HepG2 (cell line): ENCODE measurements around the gene KRI1. TPM values are rescaled to one million over a fixed set of nuclear protein-coding genes. Genes with fewer than 3 reads are reported as not detected.

ENCODE experiments used
- ATF7 ChIP-seq, 2 experiments: fragments of 450-650 bp in 1 of 2; sonication (generic) in 1 of 2; formaldehyde crosslinking in 1 of 2; IDR thresholded peaks; 2 replicates each; pipeline versions ENCODE4 v1.4.0 to v1.6.1; 2016 to 2020; ENCODE audit warnings: antibody characterized with exemption in 1 of 2, mild to moderate bottlenecking in 1 of 2, missing genetic modification reagents in 1 of 2
- CBX5 ChIP-seq: sonication (generic); formaldehyde crosslinking; IDR thresholded peaks from 2 replicates; pipeline ENCODE4 v1.4.0; 2020; ENCODE audit warnings: missing genetic modification reagents, borderline replicate concordance
- CREB1 ChIP-seq, 2 experiments: fragments of 450-650 bp in 1 of 2; IDR thresholded peaks; 2 replicates each; pipeline ENCODE4 v1.6.1; 2016 to 2017; ENCODE audit warnings: control low read depth in 1 of 2, mild to moderate bottlenecking in 1 of 2, missing compliant biosample characterization in 1 of 2, missing genetic modification characterization in 1 of 2
- GTF3A ChIP-seq: sonication (generic); formaldehyde crosslinking; conservative IDR thresholded peaks from 2 replicates; pipeline ENCODE4 v1.4.0; 2020; ENCODE audit warnings: mild to moderate bottlenecking, missing genetic modification reagents
- HES4 ChIP-seq: sonication (generic); formaldehyde crosslinking; IDR thresholded peaks from 2 replicates; pipeline ENCODE4 v1.9.0; 2021; ENCODE audit warnings: mild to moderate bottlenecking, missing genetic modification reagents, borderline replicate concordance
- JUND ChIP-seq: sonication (generic); formaldehyde crosslinking; IDR thresholded peaks from 2 replicates; pipeline ENCODE4 v1.8.0; 2022; ENCODE audit warnings: mild to moderate bottlenecking, missing genetic modification reagents
- MYNN ChIP-seq: sonication (generic); formaldehyde crosslinking; IDR thresholded peaks from 2 replicates; pipeline ENCODE4 v1.4.0; 2020; ENCODE audit warnings: mild to moderate bottlenecking, low read depth, missing genetic modification reagents
- NFYB ChIP-seq: sonication (generic); formaldehyde crosslinking; IDR thresholded peaks from 2 replicates; pipeline ENCODE4 v1.4.0; 2020; ENCODE audit warnings: missing genetic modification reagents
- RFX5 ChIP-seq: IDR thresholded peaks from 2 replicates; pipeline ENCODE4 v1.6.1; 2011; ENCODE audit warnings: low read depth, low read length, improper control_type of control experiment
- STAG1 ChIP-seq: sonication (generic); formaldehyde crosslinking; IDR thresholded peaks from 2 replicates; pipeline ENCODE4 v1.4.0; 2020; ENCODE audit warnings: missing genetic modification reagents
- THAP11 ChIP-seq: IDR thresholded peaks from 2 replicates; pipeline ENCODE4 v1.6.1; 2016; ENCODE audit warnings: missing biosample characterization, missing genetic modification reagents
- ZMYM3 ChIP-seq: sonication (generic); formaldehyde crosslinking; IDR thresholded peaks from 2 replicates; pipeline ENCODE4 v1.5.1; 2020; ENCODE audit warnings: mild to moderate bottlenecking, missing genetic modification reagents
- ZNF253 ChIP-seq: sonication (generic); formaldehyde crosslinking; IDR thresholded peaks from 2 replicates; pipeline ENCODE4 v1.8.0; 2022; ENCODE audit warnings: mild to moderate bottlenecking, missing genetic modification reagents, borderline replicate concordance
- ZNF501 ChIP-seq: sonication (generic); formaldehyde crosslinking; IDR thresholded peaks from 2 replicates; pipeline ENCODE4 v1.5.1; 2020; ENCODE audit warnings: mild to moderate bottlenecking, moderate library complexity, missing genetic modification reagents
- ZNF556 ChIP-seq: sonication (generic); formaldehyde crosslinking; IDR thresholded peaks from 2 replicates; pipeline ENCODE4 v1.4.0; 2020; ENCODE audit warnings: mild to moderate bottlenecking, missing genetic modification reagents, borderline replicate concordance
- ZNF883 ChIP-seq: sonication (generic); formaldehyde crosslinking; IDR thresholded peaks from 2 replicates; pipeline ENCODE4 v1.5.1; 2020; ENCODE audit warnings: mild to moderate bottlenecking, missing genetic modification reagents; ENCODE audit errors: not compliant biosample characterization
- ZNF891 ChIP-seq: sonication (generic); formaldehyde crosslinking; IDR thresholded peaks from 2 replicates; pipeline ENCODE4 v1.5.0; 2020; ENCODE audit warnings: mild to moderate bottlenecking, missing genetic modification reagents
- ZSCAN21 ChIP-seq: sonication (generic); formaldehyde crosslinking; IDR thresholded peaks from 2 replicates; pipeline ENCODE4 v1.8.0; 2022; ENCODE audit warnings: mild to moderate bottlenecking, missing genetic modification reagents, moderate library complexity, borderline replicate concordance
- polyA plus RNA-seq, 8 experiments: library from polyadenylated mRNA; depleted of rRNA in 3 of 8; stranded (reverse) in 7 of 8; unstranded in 1 of 8; fragments of >200 nt; fragmentation: Illumina TruSeq in 4 of 8; extraction: Trizol in 4 of 8; gene quantifications; 2 replicates each; pipeline versions ENCODE4 v1.2.1 to v1.2.3, GENCODE V29; 2011 to 2016; ENCODE audit warnings: low read depth in 4 of 8, missing spikeins in 1 of 8, mixed read lengths in 1 of 8; ENCODE audit not compliant: insufficient read depth in 1 of 8
- total RNA-seq, 5 experiments: library from RNA; depleted of rRNA; stranded (reverse); fragments of >200 nt; fragmentation: Illumina TruSeq; extraction: Trizol; gene quantifications; 2 replicates each; pipeline ENCODE4 v1.2.3, GENCODE V29; 2016; ENCODE audit warnings: low read depth in 1 of 5
- TF ChIP-seq, protein P1 (sequence below): sonication (generic); formaldehyde crosslinking; IDR thresholded peaks from 2 replicates; pipeline ENCODE4 v1.8.1; 2023; ENCODE audit warnings: mild to moderate bottlenecking, missing genetic modification reagents, borderline replicate concordance
- TF ChIP-seq, protein P2 (sequence below), 2 experiments: sonication (generic) in 1 of 2; formaldehyde crosslinking in 1 of 2; IDR thresholded peaks; 2 replicates each; pipeline versions ENCODE4 v1.4.0 to v1.6.1; 2016 to 2020; ENCODE audit warnings: borderline replicate concordance in 1 of 2, low read depth in 1 of 2, mild to moderate bottlenecking in 1 of 2, missing genetic modification reagents in 1 of 2
- TF ChIP-seq, protein P3 (sequence below): sonication (generic); formaldehyde crosslinking; IDR thresholded peaks from 2 replicates; pipeline ENCODE4 v1.4.0; 2020; ENCODE audit warnings: missing genetic modification reagents, low read depth, mild to moderate bottlenecking, borderline replicate concordance

KRI1 gene
- total and polyA plus RNA-seq, 2 of the 13 experiments (the other 11 are each of a cell fraction or from before 2014, with no cell fraction given): 9.1 to 11.7 TPM

DNA sequence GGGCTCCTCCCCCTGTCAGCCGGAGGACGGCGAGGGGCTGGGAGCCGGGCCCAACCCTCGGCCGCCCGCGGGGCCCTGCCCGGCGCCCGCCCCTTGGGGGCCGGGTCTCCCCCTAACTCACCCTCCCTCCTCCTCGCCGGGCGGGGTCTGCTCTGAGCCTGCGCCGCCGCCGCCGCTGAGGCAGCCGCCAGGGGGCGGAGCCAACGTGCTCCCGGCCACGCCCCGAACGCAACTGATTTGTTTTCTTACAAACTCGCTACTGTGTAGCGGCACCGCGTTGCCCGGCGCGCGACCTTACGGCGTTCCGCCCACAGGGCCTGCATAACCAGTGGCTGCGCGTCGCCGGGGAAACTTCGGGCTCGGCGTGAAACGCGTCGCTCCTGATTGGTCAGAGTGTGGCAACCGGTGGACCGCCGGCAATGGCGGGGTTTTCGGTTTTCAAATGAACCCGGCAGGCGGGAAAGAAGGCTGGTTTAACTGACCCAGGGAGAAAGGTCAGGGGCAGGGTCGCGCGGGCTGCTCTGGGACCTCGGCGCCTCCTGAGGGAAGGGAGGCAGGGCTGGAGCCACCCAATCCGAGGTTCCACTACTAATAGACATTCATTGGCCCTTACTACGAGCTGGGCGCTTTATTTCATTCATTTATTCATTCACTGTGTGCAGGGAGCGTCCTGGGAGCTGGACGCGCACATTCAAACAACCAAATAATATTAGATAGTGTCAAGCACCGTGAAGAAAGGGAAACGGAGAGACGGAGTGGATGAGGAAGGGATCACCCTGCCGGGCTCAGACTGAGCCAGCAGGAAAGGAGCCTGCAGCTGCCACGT lies 3.2 kb upstream of the KRI1 start, which contains the start of gene CDKN2D (continued):
- no peak for TF ChIP-seq ZMYM3 (CRISPR knock-in tag)
- no peak for TF ChIP-seq ZNF556 (CRISPR knock-in tag)
- no peak for TF ChIP-seq HES4
- TF ChIP-seq ZNF891 (CRISPR knock-in tag): no peak
- TF ChIP-seq, protein P1, sequence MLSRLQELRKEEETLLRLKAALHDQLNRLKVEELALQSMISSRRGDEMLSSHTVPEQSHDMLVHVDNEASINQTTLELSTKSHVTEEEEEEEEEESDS (CRISPR knock-in tag): 0 out of 2 replicates have a peak, but pooled peaks have one; percentile 81
- TF ChIP-seq, protein P2, sequence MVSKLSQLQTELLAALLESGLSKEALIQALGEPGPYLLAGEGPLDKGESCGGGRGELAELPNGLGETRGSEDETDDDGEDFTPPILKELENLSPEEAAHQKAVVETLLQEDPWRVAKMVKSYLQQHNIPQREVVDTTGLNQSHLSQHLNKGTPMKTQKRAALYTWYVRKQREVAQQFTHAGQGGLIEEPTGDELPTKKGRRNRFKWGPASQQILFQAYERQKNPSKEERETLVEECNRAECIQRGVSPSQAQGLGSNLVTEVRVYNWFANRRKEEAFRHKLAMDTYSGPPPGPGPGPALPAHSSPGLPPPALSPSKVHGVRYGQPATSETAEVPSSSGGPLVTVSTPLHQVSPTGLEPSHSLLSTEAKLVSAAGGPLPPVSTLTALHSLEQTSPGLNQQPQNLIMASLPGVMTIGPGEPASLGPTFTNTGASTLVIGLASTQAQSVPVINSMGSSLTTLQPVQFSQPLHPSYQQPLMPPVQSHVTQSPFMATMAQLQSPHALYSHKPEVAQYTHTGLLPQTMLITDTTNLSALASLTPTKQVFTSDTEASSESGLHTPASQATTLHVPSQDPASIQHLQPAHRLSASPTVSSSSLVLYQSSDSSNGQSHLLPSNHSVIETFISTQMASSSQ (IDR thresholded peaks at IDR 0.05; ENCODE audit: low read depth): 0 out of 2 replicates have a peak, but pooled peaks have one; percentile 17
- TF ChIP-seq, protein P2 (CRISPR knock-in tag; IDR thresholded peaks at IDR 0.05; ENCODE audit: borderline replicate concordance): no peak
- TF ChIP-seq, protein P3, sequence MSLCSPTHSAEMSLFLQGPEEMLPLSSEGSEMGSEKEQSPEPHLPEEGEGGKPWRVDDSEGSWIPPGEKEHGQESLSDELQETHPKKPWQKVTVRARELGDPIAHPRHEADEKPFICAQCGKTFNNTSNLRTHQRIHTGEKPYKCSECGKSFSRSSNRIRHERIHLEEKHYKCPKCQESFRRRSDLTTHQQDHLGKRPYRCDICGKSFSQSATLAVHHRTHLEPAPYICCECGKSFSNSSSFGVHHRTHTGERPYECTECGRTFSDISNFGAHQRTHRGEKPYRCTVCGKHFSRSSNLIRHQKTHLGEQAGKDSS: no peak
- peak; percentile 69; the same call in 1 of the 2 replicates for TF ChIP-seq ZSCAN21 (CRISPR knock-in tag)
- TF ChIP-seq ZNF883 (CRISPR knock-in tag): no peak
- TF ChIP-seq THAP11 (CRISPR knock-in tag): peak; percentile 80
- no peak for TF ChIP-seq JUND (CRISPR knock-in tag)
- TF ChIP-seq RFX5: peak; percentile 99
- TF ChIP-seq CREB1 (IDR thresholded peaks at IDR 0.05): peak; percentile 87
- TF ChIP-seq CREB1 (CRISPR knock-in tag; IDR thresholded peaks at IDR 0.05): peak; percentile 86
- TF ChIP-seq CBX5 (CRISPR knock-in tag): no peak
- TF ChIP-seq STAG1 (CRISPR knock-in tag): no peak
- no peak for TF ChIP-seq GTF3A
- TF ChIP-seq ZNF253: no peak; the same call in 1 of the 2 replicates
- TF ChIP-seq MYNN (CRISPR knock-in tag): no peak; the same call in 1 of the 2 replicates
- TF ChIP-seq ATF7 (IDR thresholded peaks at IDR 0.05): no peak
- 0 out of 2 replicates have a peak, but pooled peaks have one; percentile 23 for TF ChIP-seq ATF7 (CRISPR knock-in tag; IDR thresholded peaks at IDR 0.05)
- peak; percentile 56; the same call in 1 of the 2 replicates for TF ChIP-seq ZNF501 (CRISPR knock-in tag)
- peak; percentile 97 for TF ChIP-seq NFYB (CRISPR knock-in tag)
